ENCODE results near the gene AACS. TPM values are rescaled to one million over a fixed set of nuclear protein-coding genes. Genes with fewer than 3 reads are reported as not detected.
A peak's percentile ranks its signal among the peaks of the same experiment; 100 is the strongest.
"Not testable (repeated sequence)": the region's sequence is repeated elsewhere in the genome, so short reads cannot be mapped to it uniquely, and the experiment has no call there.

AACS gene
- total and polyA plus RNA-seq, 10 donors: 5.1 to 18.9 (median 11.4) TPM

DNA sequence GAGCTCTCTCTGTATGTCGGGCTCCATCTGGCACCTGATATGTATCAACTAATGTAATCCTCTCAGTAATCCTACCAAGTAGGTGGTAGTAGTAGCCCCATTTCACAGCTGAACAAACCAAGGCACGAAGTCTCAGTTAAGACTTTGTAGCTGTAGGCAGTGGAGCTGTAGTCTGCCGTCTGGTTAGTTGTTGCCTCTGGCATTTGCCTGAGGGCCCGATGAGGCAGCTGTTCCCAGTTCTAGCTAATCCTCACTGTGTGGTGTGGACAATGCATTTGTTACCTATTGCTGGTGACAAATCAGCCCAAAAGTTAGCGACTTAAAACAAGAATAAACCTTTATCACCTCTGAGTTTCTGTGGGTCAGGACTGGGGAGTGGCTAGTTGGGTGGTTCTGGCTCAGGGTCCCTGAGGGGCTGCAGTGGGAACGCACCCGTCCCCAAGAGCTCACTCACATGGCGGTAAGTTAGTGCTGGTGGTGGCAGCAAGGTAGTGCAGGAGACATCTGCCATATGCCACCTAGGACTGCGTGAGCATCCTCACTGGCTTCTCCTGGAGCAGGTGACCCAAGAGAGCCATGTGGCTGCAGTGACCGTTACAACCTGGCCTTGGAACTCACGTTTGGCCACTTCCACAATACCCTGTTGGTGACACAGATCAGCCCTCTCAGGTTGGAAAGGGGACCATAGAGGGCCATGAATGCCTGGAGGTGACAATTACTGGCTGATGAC lies 5.6 kb downstream of the AACS start:
- Histone ChIP-seq H3K27me3 (replicated peaks in 1 of 7) (no peaks in the 10 kb centered on the region), H3K27ac (no peak overlapping the region), H3K36me3 (peaks cover 0 to 36% (median under 1%) of the 10 kb centered on the region in 6 donors), H3K4me3 (no peak overlapping the region), H3K4me1 (peaks cover 0 to 12% (median 7%) of the 10 kb centered on the region in 6 donors), H3K9me3 (no peaks in the 10 kb centered on the region)
- DNase-seq: peak; percentile 51
- intact Hi-C loops (cut with DNase I; ENCODE audit: low total_unique reads): no loop called here
- TF ChIP-seq, protein P1, sequence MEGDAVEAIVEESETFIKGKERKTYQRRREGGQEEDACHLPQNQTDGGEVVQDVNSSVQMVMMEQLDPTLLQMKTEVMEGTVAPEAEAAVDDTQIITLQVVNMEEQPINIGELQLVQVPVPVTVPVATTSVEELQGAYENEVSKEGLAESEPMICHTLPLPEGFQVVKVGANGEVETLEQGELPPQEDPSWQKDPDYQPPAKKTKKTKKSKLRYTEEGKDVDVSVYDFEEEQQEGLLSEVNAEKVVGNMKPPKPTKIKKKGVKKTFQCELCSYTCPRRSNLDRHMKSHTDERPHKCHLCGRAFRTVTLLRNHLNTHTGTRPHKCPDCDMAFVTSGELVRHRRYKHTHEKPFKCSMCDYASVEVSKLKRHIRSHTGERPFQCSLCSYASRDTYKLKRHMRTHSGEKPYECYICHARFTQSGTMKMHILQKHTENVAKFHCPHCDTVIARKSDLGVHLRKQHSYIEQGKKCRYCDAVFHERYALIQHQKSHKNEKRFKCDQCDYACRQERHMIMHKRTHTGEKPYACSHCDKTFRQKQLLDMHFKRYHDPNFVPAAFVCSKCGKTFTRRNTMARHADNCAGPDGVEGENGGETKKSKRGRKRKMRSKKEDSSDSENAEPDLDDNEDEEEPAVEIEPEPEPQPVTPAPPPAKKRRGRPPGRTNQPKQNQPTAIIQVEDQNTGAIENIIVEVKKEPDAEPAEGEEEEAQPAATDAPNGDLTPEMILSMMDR (IDR thresholded peaks at IDR 0.05 in 8 of 11, conservative IDR thresholded peaks at IDR 0.05 in 3 of 11): no peak
- no peak for TF ChIP-seq POLR2A (IDR thresholded peaks at IDR 0.05)
- no peak for TF ChIP-seq POLR2AphosphoS5 (IDR thresholded peaks at IDR 0.05)
- WGBS, 5 donors: 90 to 95% (median 92%) methylated on average over 9 to 11 of the region's 11 CpGs

DNA sequence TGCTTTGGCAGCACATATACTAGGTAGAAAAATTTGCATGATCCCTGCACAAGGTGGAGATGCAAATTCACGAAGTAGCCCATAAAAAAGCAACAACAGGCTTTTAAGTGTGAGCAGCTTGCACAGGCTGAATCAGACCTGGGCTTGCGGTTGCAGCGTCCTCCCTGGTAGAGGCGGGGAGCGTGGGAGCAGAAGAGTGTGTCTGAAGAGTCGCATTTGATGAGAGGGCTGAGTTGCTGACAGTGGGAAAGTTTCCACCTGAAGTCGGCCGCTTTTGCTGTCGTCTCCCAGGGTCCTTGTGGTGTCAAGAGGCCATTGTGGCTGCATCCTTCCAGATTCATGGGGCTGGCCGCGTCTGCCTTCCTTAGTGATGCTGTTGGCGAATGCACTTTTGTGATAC lies 6.2 kb downstream of the AACS start:
- H3K27ac ChIP-seq: no peak overlapping the region
- 90 to 95% (median 91%) methylated on average over 12 of the region's 12 CpGs for WGBS, 5 donors
- TF ChIP-seq, protein P1 (IDR thresholded peaks at IDR 0.05 in 8 of 11, conservative IDR thresholded peaks at IDR 0.05 in 3 of 11): no peak
- TF ChIP-seq POLR2A (IDR thresholded peaks at IDR 0.05) (no peak), POLR2AphosphoS5 (IDR thresholded peaks at IDR 0.05) (no peak)
- H3K9me3 ChIP-seq: no peaks in the 10 kb centered on the region
- no peak overlapping the region for H3K4me3 ChIP-seq
- DNase-seq: peak; percentile 60
- peaks cover 0 to 42% (median 5%) of the 10 kb centered on the region in 6 donors for H3K36me3 ChIP-seq
- H3K4me1 ChIP-seq: peaks cover 0 to 7% (median 3%) of the 10 kb centered on the region in 6 donors
- H3K27me3 ChIP-seq (replicated peaks in 1 of 7): no peaks in the 10 kb centered on the region
- intact Hi-C loops (cut with DNase I; ENCODE audit: low total_unique reads): no loop called here

DNA sequence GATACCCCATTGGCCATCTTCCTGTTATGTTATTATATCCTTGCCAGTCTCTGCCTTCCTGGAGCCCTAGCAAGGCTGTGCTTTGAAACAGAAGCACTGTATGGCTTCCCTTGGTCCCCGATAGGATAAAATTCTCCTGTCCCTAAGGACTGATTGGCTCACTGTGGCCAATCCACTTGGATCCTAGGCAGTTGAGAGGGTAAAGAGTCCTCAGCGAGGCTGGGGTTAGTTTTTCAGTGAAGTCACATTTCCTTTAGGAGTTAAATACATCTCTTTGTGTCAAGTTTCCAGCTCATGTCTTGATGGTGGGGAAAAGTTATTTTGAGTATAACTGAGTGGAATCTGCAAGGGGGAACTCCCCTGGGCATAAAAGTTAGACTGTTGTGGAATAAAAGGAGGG lies 7.3 kb downstream of the AACS start:
- 84 to 98% (median 94%) methylated on average over 2 of the region's 2 CpGs for WGBS, 5 donors
- Histone ChIP-seq H3K27ac (no peak overlapping the region), H3K9me3 (no peaks in the 10 kb centered on the region)

DNA sequence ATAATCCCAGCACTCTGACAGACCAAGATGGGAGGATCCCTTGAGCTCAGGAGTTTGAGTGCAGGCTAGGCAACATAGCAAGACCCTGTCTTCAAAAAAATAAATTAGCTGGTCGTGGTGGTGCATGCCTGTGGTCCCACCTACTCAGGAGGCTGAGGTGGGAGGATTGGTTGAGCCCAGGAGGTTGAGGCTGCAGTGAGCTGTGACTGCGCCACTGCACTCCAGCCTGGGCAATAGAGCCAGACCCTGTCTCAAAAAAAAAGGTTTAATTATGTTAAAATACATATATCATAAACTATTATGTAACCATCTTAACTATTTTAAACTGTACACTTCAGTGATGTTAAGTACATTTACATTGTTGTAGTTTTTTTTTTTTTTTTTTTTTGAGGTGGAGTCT lies 9.1 kb downstream of the AACS start:
- WGBS, 5 donors: 78 to 96% (median 88%) methylated on average over 2 of the region's 2 CpGs

More for the DNA sequence above, 7.3 kb downstream of the AACS start:
- TF ChIP-seq POLR2A (IDR thresholded peaks at IDR 0.05): no peak
- TF ChIP-seq, protein P1 (IDR thresholded peaks at IDR 0.05 in 8 of 11, conservative IDR thresholded peaks at IDR 0.05 in 3 of 11): no peak
- TF ChIP-seq POLR2AphosphoS5 (IDR thresholded peaks at IDR 0.05): no peak
- Histone ChIP-seq H3K4me3 (no peak overlapping the region), H3K27me3 (replicated peaks in 1 of 7) (no peaks in the 10 kb centered on the region), H3K36me3 (peaks cover 0 to 52% (median 11%) of the 10 kb centered on the region in 6 donors), H3K4me1 (no peaks in the 10 kb centered on the region)
- intact Hi-C loops (cut with DNase I; ENCODE audit: low total_unique reads): no loop called here
- DNase-seq: no peak

More for the DNA sequence above, 9.1 kb downstream of the AACS start:
- H3K27me3 ChIP-seq (replicated peaks in 1 of 7); H3K27ac ChIP-seq; H3K4me3 ChIP-seq; DNase-seq; H3K4me1 ChIP-seq; intact Hi-C loops (cut with DNase I; ENCODE audit: low total_unique reads); H3K9me3 ChIP-seq: not testable (repeated sequence)
- H3K36me3 ChIP-seq: peaks cover 0 to 67% (median 18%) of the 10 kb centered on the region in 6 donors

Data from spleen (tissue), 11 donors.